Measurements from ENCODE around the gene CCNY. TPM values are rescaled to one million over a fixed set of nuclear protein-coding genes. Genes with fewer than 3 reads are reported as not detected.

Gene CCNY
- total RNA-seq, 1 experiment from 2014 or later = 51.9 TPM

DNA sequence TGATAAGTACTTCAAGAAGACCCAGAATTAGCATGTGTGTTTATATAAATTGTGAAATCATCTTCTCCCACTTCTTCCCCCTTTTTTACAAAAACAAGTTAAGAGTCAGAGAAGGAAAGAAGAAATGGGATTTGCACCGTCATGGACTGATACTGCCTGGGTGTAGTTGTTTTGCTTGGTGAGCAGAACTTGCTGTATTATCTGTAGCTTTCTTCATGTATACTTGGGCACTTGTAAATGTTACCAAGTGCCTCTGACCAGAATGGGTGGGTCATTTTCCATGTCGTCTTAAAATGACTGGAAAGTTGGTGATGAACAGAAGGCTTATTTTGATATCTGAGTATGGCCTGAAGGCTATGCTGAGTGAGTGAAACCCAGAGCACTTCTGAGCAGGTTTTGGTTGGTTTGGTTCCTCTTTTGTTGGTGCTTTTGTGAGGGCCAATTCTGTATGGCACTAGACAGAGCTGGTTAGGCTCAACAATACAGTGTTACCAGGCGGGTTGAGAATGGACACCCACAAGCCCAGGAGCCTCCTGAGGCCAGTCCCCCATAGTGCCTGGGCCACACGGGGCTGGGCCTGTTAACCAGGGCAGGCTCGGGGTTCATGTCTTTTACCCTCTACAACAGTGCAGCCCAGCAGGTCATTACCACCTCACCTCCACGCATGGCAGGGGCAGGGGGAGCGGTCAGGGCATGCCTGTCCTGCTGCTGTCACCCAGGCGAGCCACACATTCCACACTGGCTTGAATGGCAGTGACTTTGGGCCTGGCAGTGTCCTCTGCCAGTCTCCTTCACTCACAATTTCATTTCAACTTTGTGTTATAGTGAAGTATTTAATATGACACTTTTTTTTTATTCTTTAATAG is 115.1 kb downstream of the CCNY start:
- no TSS peak for BruUV-seq (replicated peaks)
- H3K4me3 ChIP-seq (ENCODE audit: low read depth in 2 of 2, low read length in 2 of 2) = no peak overlapping the region
- H3K4me1 ChIP-seq (ENCODE audit: control insufficient read depth, insufficient read depth, low read length) = peaks cover 14% of the 10 kb centered on the region
- no peaks in the 10 kb centered on the region for H3K27me3 ChIP-seq (ENCODE audit: control insufficient read depth, insufficient read depth, low read length)
- in situ Hi-C loops (cut with HindIII; ENCODE audit: low pct_unique_long_range_greater_than_20kb, low sequenced_read_pairs) = no loop called here
- no peaks in the 10 kb centered on the region for H3K36me3 ChIP-seq (ENCODE audit: control insufficient read depth, insufficient read depth, low read length)
- no peak overlapping the region for H3K27ac ChIP-seq (ENCODE audit: low read length)
- TF ChIP-seq POLR2AphosphoS5 (IDR thresholded peaks at IDR 0.05; ENCODE audit: low read depth, low read length) = no peak
- TF ChIP-seq, protein P1, sequence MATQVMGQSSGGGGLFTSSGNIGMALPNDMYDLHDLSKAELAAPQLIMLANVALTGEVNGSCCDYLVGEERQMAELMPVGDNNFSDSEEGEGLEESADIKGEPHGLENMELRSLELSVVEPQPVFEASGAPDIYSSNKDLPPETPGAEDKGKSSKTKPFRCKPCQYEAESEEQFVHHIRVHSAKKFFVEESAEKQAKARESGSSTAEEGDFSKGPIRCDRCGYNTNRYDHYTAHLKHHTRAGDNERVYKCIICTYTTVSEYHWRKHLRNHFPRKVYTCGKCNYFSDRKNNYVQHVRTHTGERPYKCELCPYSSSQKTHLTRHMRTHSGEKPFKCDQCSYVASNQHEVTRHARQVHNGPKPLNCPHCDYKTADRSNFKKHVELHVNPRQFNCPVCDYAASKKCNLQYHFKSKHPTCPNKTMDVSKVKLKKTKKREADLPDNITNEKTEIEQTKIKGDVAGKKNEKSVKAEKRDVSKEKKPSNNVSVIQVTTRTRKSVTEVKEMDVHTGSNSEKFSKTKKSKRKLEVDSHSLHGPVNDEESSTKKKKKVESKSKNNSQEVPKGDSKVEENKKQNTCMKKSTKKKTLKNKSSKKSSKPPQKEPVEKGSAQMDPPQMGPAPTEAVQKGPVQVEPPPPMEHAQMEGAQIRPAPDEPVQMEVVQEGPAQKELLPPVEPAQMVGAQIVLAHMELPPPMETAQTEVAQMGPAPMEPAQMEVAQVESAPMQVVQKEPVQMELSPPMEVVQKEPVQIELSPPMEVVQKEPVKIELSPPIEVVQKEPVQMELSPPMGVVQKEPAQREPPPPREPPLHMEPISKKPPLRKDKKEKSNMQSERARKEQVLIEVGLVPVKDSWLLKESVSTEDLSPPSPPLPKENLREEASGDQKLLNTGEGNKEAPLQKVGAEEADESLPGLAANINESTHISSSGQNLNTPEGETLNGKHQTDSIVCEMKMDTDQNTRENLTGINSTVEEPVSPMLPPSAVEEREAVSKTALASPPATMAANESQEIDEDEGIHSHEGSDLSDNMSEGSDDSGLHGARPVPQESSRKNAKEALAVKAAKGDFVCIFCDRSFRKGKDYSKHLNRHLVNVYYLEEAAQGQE (IDR thresholded peaks at IDR 0.05; ENCODE audit: insufficient read depth in 1 of 2, low read depth in 2 of 2, low read length in 1 of 2) = no peak
- TF ChIP-seq SIN3A (IDR thresholded peaks at IDR 0.05; ENCODE audit: borderline replicate concordance, insufficient read depth, low read depth, low read length) = no peak
- TF ChIP-seq, protein P2, sequence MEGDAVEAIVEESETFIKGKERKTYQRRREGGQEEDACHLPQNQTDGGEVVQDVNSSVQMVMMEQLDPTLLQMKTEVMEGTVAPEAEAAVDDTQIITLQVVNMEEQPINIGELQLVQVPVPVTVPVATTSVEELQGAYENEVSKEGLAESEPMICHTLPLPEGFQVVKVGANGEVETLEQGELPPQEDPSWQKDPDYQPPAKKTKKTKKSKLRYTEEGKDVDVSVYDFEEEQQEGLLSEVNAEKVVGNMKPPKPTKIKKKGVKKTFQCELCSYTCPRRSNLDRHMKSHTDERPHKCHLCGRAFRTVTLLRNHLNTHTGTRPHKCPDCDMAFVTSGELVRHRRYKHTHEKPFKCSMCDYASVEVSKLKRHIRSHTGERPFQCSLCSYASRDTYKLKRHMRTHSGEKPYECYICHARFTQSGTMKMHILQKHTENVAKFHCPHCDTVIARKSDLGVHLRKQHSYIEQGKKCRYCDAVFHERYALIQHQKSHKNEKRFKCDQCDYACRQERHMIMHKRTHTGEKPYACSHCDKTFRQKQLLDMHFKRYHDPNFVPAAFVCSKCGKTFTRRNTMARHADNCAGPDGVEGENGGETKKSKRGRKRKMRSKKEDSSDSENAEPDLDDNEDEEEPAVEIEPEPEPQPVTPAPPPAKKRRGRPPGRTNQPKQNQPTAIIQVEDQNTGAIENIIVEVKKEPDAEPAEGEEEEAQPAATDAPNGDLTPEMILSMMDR (IDR thresholded peaks at IDR 0.05) = no peak
- TF ChIP-seq TCF7L2 (IDR thresholded peaks at IDR 0.05; ENCODE audit: low read depth, low read length) = no peak
- intact Hi-C loops (cut with micrococcal nuclease; ENCODE audit: unreplicated experiment) = no loop called here
- no peaks in the 10 kb centered on the region for H3K9me3 ChIP-seq (ENCODE audit: control insufficient read depth, insufficient read depth, low read depth, low read length)
- POLR2A ChIA-PET = no interaction called here
- CTCF ChIA-PET = no interaction called here
- ATAC-seq = no peak; the same call in 1 of the 2 replicates
- DNase-seq (ENCODE audit: low read depth, low spot score) = no peak

DNA sequence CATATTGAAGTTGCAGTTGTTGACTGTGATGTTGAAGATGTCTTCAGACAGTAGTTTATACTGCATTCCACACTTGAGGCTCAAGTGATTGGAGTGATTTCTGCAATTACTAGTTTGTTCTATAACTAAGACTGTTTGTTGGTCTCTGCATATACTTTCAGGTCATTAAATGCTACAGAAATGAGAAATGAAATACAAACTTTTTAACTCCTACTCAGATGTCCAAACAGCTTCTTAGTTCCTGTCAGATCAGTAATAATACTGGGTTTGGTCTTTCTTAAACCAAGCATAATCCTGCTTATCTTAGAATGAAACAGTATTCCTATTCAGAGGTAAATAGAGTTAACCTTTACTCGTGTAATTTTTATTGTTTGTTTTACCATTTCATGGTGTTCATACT is 115.9 kb downstream of the CCNY start:
- POLR2A ChIA-PET = no interaction called here

More for the DNA sequence above, 115.9 kb downstream of the CCNY start:
- DNase-seq (ENCODE audit: low read depth, low spot score) = no peak
- TF ChIP-seq, protein P1 (IDR thresholded peaks at IDR 0.05; ENCODE audit: insufficient read depth in 1 of 2, low read depth in 2 of 2, low read length in 1 of 2) = no peak
- TF ChIP-seq, protein P2 (IDR thresholded peaks at IDR 0.05) = no peak
- TF ChIP-seq TCF7L2 (IDR thresholded peaks at IDR 0.05; ENCODE audit: low read depth, low read length) (no peak), SIN3A (IDR thresholded peaks at IDR 0.05; ENCODE audit: borderline replicate concordance, insufficient read depth, low read depth, low read length) (no peak), POLR2AphosphoS5 (IDR thresholded peaks at IDR 0.05; ENCODE audit: low read depth, low read length) (no peak)
- ATAC-seq = no peak
- CTCF ChIA-PET = no interaction called here
- Histone ChIP-seq H3K4me3 (ENCODE audit: low read depth in 2 of 2, low read length in 2 of 2) (no peak overlapping the region), H3K4me1 (ENCODE audit: control insufficient read depth, insufficient read depth, low read length) (peaks cover 14% of the 10 kb centered on the region), H3K36me3 (ENCODE audit: control insufficient read depth, insufficient read depth, low read length) (no peaks in the 10 kb centered on the region), H3K27me3 (ENCODE audit: control insufficient read depth, insufficient read depth, low read length) (no peaks in the 10 kb centered on the region), H3K9me3 (ENCODE audit: control insufficient read depth, insufficient read depth, low read depth, low read length) (no peaks in the 10 kb centered on the region), H3K27ac (ENCODE audit: low read length) (no peak overlapping the region)
- in situ Hi-C loops (cut with HindIII; ENCODE audit: low pct_unique_long_range_greater_than_20kb, low sequenced_read_pairs) = no loop called here
- no TSS peak for BruUV-seq (replicated peaks)
- intact Hi-C loops (cut with micrococcal nuclease; ENCODE audit: unreplicated experiment) = no loop called here

Data from Panc1 (cell line).